IMR-90 (cell line): ENCODE results near the gene ERGIC2. TPM values are rescaled to one million over a fixed set of nuclear protein-coding genes. Genes with fewer than 3 reads are reported as not detected.
A peak's percentile ranks its signal among the peaks of the same experiment; 100 is the strongest.

Source experiments
- ATAC-seq: fragments of 200-7000 bp; cut with Tn5 transposase; 2 replicates; pipeline ENCODE4 v1.9.1; 2020; ENCODE audit warnings: low read depth, mild to moderate bottlenecking, moderate library complexity
- BruUV-seq: library from RNA; stranded (reverse); fragments of 400-500 nt; replicated peaks from 2 replicates; lab custom pipeline; 2021; lab: Mats Ljungman, UMichigan
- CTCF ChIA-PET: fragments of 300-600 bp; formaldehyde crosslinking; extraction: SDS; loops from one replicate; lab custom pipeline; 2021; ENCODE audit warnings: antibody characterized with exemption; lab: Yijun Ruan, JAX
- POLR2A ChIA-PET: fragments of 300-600 bp; sonication (Branson Sonifier 250); formaldehyde crosslinking; loops from one replicate; lab custom pipeline; 2022; ENCODE audit warnings: antibody characterized with exemption; ENCODE audit not compliant: unreplicated experiment; lab: Charles Lee
- DNase-seq: peaks from one replicate; pipeline ENCODE4 v3.0.0; 2013
- H2AFZ ChIP-seq: replicated peaks from 2 replicates; pipeline ENCODE3; 2013; ENCODE audit warnings: low read length, mild to moderate bottlenecking; ENCODE audit not compliant: poor library complexity
- H2AK5ac ChIP-seq: 2 replicates; pipeline ENCODE4 v1.6.1; 2013; ENCODE audit warnings: low read depth, low read length, inconsistent platforms
- H2AK9ac ChIP-seq: replicated peaks from 2 replicates; pipeline ENCODE3; 2013; ENCODE audit warnings: mild to moderate bottlenecking, low read depth, low read length, moderate library complexity; ENCODE audit not compliant: poor library complexity
- H2BK120ac ChIP-seq: 2 replicates; pipeline ENCODE4 v1.6.1; 2013; ENCODE audit warnings: low read depth, low read length, inconsistent platforms
- H2BK15ac ChIP-seq: 3 replicates; pipeline ENCODE4 v1.6.1; 2013; ENCODE audit warnings: low read depth, low read length, inconsistent platforms
- H2BK20ac ChIP-seq: 2 replicates; pipeline ENCODE4 v1.6.1; 2013; ENCODE audit warnings: low read depth, mild to moderate bottlenecking, inconsistent platforms, low read length, moderate library complexity
- H2BK5ac ChIP-seq: 2 replicates; pipeline ENCODE4 v1.6.1; 2013; ENCODE audit warnings: mild to moderate bottlenecking, low read depth, low read length, inconsistent platforms; ENCODE audit not compliant: poor library complexity, severe bottlenecking
- H3K14ac ChIP-seq: replicated peaks from 2 replicates; pipeline ENCODE4 v1.6.1; 2013; ENCODE audit warnings: low read depth, low read length, inconsistent platforms
- H3K18ac ChIP-seq: 2 replicates; pipeline ENCODE4 v1.6.1; 2013; ENCODE audit warnings: low read depth, low read length, control low read depth
- H3K23ac ChIP-seq: 2 replicates; pipeline ENCODE4 v1.6.1; 2013; ENCODE audit warnings: low read depth, low read length, inconsistent platforms
- H3K27ac ChIP-seq: 2 replicates; pipeline ENCODE4 v1.5.1; 2013; ENCODE audit warnings: mild to moderate bottlenecking, control low read depth, low read length; ENCODE audit not compliant: insufficient read depth
- H3K27me3 ChIP-seq: 2 replicates; pipeline ENCODE4 v1.6.1; 2013; ENCODE audit warnings: low read length; ENCODE audit not compliant: control insufficient read depth, insufficient read depth
- H3K36me3 ChIP-seq: 2 replicates; pipeline ENCODE4 v1.6.1; 2013; ENCODE audit warnings: low read length, mixed read lengths; ENCODE audit not compliant: control insufficient read depth, insufficient read depth
- H3K4ac ChIP-seq: 2 replicates; pipeline ENCODE4 v1.6.1; 2013; ENCODE audit warnings: low read depth, low read length, inconsistent platforms
- H3K4me1 ChIP-seq: 2 replicates; pipeline ENCODE4 v1.6.1; 2013; ENCODE audit warnings: low read length, mixed read lengths; ENCODE audit not compliant: control insufficient read depth, insufficient read depth
- H3K4me2 ChIP-seq: 2 replicates; pipeline ENCODE4 v1.6.1; 2013; ENCODE audit warnings: low read depth, mild to moderate bottlenecking, control low read depth, low read length, moderate library complexity
- H3K4me3 ChIP-seq: 2 replicates; pipeline ENCODE4 v1.5.1; 2013; ENCODE audit warnings: low read depth, mild to moderate bottlenecking, control low read depth, low read length, moderate library complexity; ENCODE audit not compliant: insufficient read depth
- H3K56ac ChIP-seq: 2 replicates; pipeline ENCODE4 v1.6.1; 2013; ENCODE audit warnings: low read length, inconsistent platforms; ENCODE audit not compliant: insufficient read depth; ENCODE audit errors: extremely low read depth
- H3K79me1 ChIP-seq, 2 experiments: 2 replicates each; pipeline ENCODE4 v1.6.1; 2013; ENCODE audit warnings: low read length in 2 of 2, inconsistent platforms in 1 of 2, low read depth in 1 of 2
- H3K9ac ChIP-seq: 2 replicates; pipeline ENCODE4 v1.6.1; 2013; ENCODE audit warnings: low read depth, low read length, control low read depth
- H3K9me1 ChIP-seq: 2 replicates; pipeline ENCODE4 v1.6.1; 2013; ENCODE audit warnings: low read length, inconsistent platforms; ENCODE audit not compliant: insufficient read depth
- H3K9me3 ChIP-seq: 2 replicates; pipeline ENCODE4 v1.6.1; 2013; ENCODE audit warnings: low read length; ENCODE audit not compliant: control insufficient read depth, insufficient read depth
- H4K20me1 ChIP-seq: 2 replicates; pipeline ENCODE4 v1.6.1; 2013; ENCODE audit warnings: low read length, inconsistent platforms; ENCODE audit not compliant: insufficient read depth
- H4K5ac ChIP-seq: 2 replicates; pipeline ENCODE4 v1.6.1; 2013; ENCODE audit warnings: mild to moderate bottlenecking, low read depth, low read length, control low read depth
- H4K8ac ChIP-seq, 2 experiments: 2 replicates each; pipeline ENCODE4 v1.6.1; 2013; ENCODE audit warnings: low read depth in 2 of 2, low read length in 2 of 2, control low read depth in 1 of 2, inconsistent platforms in 1 of 2
- H4K91ac ChIP-seq: 2 replicates; pipeline ENCODE4 v1.6.1; 2013; ENCODE audit warnings: low read depth, low read length, inconsistent platforms; ENCODE audit not compliant: insufficient read depth
- BHLHE40 ChIP-seq: fragments of 150-350 bp; IDR thresholded peaks from 2 replicates; pipeline ENCODE4 v1.6.1; 2016; ENCODE audit warnings: mild to moderate bottlenecking, low read depth, low read length
- CTCF ChIP-seq: conservative IDR thresholded peaks from 2 replicates; pipeline ENCODE4 v1.5.1; 2012; ENCODE audit warnings: mild to moderate bottlenecking, low read depth, low read length, improper control_type of control experiment
- FOS ChIP-seq: fragments of 150-350 bp; IDR thresholded peaks from 2 replicates; pipeline ENCODE4 v1.6.1; 2016; ENCODE audit warnings: low read depth, low read length
- MAFK ChIP-seq: IDR thresholded peaks from 2 replicates; pipeline ENCODE4 v1.6.1; 2012; ENCODE audit warnings: low read depth, low read length, improper control_type of control experiment
- MAZ ChIP-seq: IDR thresholded peaks from 2 replicates; pipeline ENCODE4 v1.6.1; 2012; ENCODE audit warnings: low read depth, mild to moderate bottlenecking, low read length, improper control_type of control experiment, moderate library complexity, borderline replicate concordance
- MXI1 ChIP-seq: IDR thresholded peaks from 2 replicates; pipeline ENCODE4 v1.6.1; 2012; ENCODE audit warnings: low read depth, mild to moderate bottlenecking, low read length, moderate library complexity, borderline replicate concordance
- NFE2L2 ChIP-seq: fragments of 150-350 bp; IDR thresholded peaks from 2 replicates; pipeline ENCODE4 v1.6.1; 2016; ENCODE audit warnings: low read depth, mild to moderate bottlenecking, low read length
- RAD21 ChIP-seq: IDR thresholded peaks from 2 replicates; pipeline ENCODE4 v1.6.1; 2012; ENCODE audit warnings: low read length, improper control_type of control experiment
- RCOR1 ChIP-seq: IDR thresholded peaks from 2 replicates; pipeline ENCODE4 v1.6.1; 2012; ENCODE audit warnings: mild to moderate bottlenecking, low read length, improper control_type of control experiment; ENCODE audit not compliant: insufficient replicate concordance
- SMC3 ChIP-seq: fragments of 150-350 bp; IDR thresholded peaks from 2 replicates; pipeline ENCODE4 v1.6.1; 2016; ENCODE audit warnings: low read depth, mild to moderate bottlenecking, antibody characterized with exemption, low read length, moderate library complexity
- WGBS, 2 experiments: methylation state at CpG; one replicate each; pipeline versions ENCODE4 v1.1.5 to v1.1.7; 2013; ENCODE audit warnings: missing lambda C conversion rate in 2 of 2; ENCODE audit not compliant: insufficient read length in 1 of 2; ENCODE audit errors: extremely low coverage in 2 of 2; 5-methylcytosine and 5-hydroxymethylcytosine counted together
- dilution Hi-C: fragments of 300-500 bp; cut with HindIII; formaldehyde crosslinking; loops from one replicate; pipeline ENCODE4 v1.14.3; 2018; ENCODE audit warnings: low sequenced_read_pairs; ENCODE audit not compliant: unreplicated experiment
- in situ Hi-C: fragments of 300-500 bp; cut with MboI; formaldehyde crosslinking; loops from 3 replicates; pipeline ENCODE4 v1.14.3; 2019; ENCODE audit warnings: low sequenced_read_pairs, inconsistent platforms, mixed read lengths
- intact Hi-C: fragments of 100-400 bp; cut with micrococcal nuclease; formaldehyde crosslinking; loops from 2 replicates; pipeline ENCODE4 v1.10.0; 2022
- polyA plus RNA-seq, 3 experiments: library from polyadenylated mRNA; depleted of rRNA; stranded (reverse); fragments of >200 nt; gene quantifications; 2 replicates each; pipeline ENCODE4 v1.2.3, GENCODE V29; 2012; ENCODE audit warnings: low replicate concordance in 1 of 3
- total RNA-seq: library from RNA; depleted of rRNA; stranded (reverse); fragments of >200 nt; gene quantifications from 2 replicates; pipeline ENCODE4 v1.2.3, GENCODE V29; 2012
- TF ChIP-seq, protein P1 (sequence below): fragments of 150-350 bp; IDR thresholded peaks from 2 replicates; pipeline ENCODE4 v1.6.1; 2016; ENCODE audit warnings: low read depth, mild to moderate bottlenecking, low read length, moderate library complexity, borderline replicate concordance
- TF ChIP-seq, protein P2 (sequence below): fragments of 150-350 bp; IDR thresholded peaks from 2 replicates; pipeline ENCODE4 v1.6.1; 2017; ENCODE audit warnings: mild to moderate bottlenecking, antibody characterized with exemption, low read length, low read depth

Gene ERGIC2
- total and polyA plus RNA-seq, 2 of the 4 experiments (the other 2 are of a cell fraction): 41.0 to 45.3 TPM

DNA sequence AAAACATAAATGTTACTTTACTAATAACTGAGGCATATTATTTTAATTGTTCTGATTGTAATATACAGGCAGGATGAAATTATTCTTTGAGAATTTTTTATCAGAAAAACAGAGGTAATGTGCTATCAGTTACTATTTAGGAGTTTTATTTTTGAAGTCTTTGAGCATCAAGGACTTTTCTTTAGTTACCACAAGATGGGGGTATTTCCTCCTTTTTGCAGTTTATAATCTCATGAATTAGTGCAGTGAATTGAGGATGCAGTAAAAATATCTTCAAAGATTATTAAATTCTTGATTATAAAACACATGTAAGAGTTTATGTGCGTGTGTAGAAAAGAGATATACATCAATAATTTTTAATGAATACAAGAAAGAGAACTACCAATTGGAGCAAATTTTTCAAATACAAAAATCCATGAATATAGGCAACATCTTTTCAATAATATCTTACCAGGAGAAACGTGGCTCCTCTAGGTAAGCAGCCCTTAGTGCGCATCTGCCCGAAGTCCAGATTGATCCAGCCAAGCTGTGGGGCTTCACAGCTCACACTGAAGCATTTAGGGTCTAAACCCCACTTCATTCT is 71.6 kb downstream of the ERGIC2 start:
- Histone ChIP-seq H4K20me1 (no peaks in the 10 kb centered on the region), H3K14ac (no peak overlapping the region), H3K56ac (no peak overlapping the region), H3K4me2 (no peak overlapping the region), H3K9ac (no peak overlapping the region), H3K27ac (no peak overlapping the region), H4K91ac (no peak overlapping the region), H3K9me1 (no peaks in the 10 kb centered on the region), H4K8ac (no peak overlapping the region), H3K23ac (no peak overlapping the region), H3K18ac (no peak overlapping the region), H3K27me3 (no peaks in the 10 kb centered on the region), H2AK9ac (no peak overlapping the region), H3K9me3 (no peaks in the 10 kb centered on the region), H2BK5ac (no peak overlapping the region), H3K4me1 (no peaks in the 10 kb centered on the region), H3K36me3 (no peaks in the 10 kb centered on the region), H2BK120ac (no peak overlapping the region), H3K4ac (no peak overlapping the region), H2BK15ac (no peak overlapping the region), H2BK20ac (no peak overlapping the region), H2AK5ac (no peak overlapping the region; the same call in 1 of the 2 replicates), H2AFZ (no peak overlapping the region), H4K5ac (no peak overlapping the region), H3K4me3 (no peak overlapping the region), H3K79me1 (no peaks in the 10 kb centered on the region)
- ChIA-PET CTCF (interaction anchor here (0.5 to 1.5 kb wide), 2 partner anchors 38 to 236 kb away, joined by 3 read pairs; no protein-coding TSS in a partner anchor), POLR2A (no interaction called here)
- no CpG with 5 or more reads among the region's 4 CpGs for WGBS, 2 experiments
- no TSS peak for BruUV-seq
- no peak for TF ChIP-seq MXI1
- peak; percentile 54; the same call in 1 of the 2 replicates for TF ChIP-seq SMC3
- TF ChIP-seq RCOR1: no peak
- TF ChIP-seq MAFK: no peak
- peak; percentile 67 for TF ChIP-seq RAD21
- TF ChIP-seq, protein P1, sequence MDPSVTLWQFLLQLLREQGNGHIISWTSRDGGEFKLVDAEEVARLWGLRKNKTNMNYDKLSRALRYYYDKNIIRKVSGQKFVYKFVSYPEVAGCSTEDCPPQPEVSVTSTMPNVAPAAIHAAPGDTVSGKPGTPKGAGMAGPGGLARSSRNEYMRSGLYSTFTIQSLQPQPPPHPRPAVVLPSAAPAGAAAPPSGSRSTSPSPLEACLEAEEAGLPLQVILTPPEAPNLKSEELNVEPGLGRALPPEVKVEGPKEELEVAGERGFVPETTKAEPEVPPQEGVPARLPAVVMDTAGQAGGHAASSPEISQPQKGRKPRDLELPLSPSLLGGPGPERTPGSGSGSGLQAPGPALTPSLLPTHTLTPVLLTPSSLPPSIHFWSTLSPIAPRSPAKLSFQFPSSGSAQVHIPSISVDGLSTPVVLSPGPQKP: no peak
- no peak for TF ChIP-seq FOS
- peak; percentile 67 for TF ChIP-seq CTCF
- TF ChIP-seq NFE2L2: no peak
- TF ChIP-seq, protein P2, sequence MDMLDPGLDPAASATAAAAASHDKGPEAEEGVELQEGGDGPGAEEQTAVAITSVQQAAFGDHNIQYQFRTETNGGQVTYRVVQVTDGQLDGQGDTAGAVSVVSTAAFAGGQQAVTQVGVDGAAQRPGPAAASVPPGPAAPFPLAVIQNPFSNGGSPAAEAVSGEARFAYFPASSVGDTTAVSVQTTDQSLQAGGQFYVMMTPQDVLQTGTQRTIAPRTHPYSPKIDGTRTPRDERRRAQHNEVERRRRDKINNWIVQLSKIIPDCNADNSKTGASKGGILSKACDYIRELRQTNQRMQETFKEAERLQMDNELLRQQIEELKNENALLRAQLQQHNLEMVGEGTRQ: no peak
- TF ChIP-seq BHLHE40: no peak
- TF ChIP-seq MAZ: no peak
- intact Hi-C loops (loop anchor here (5.0 to 10.0 kb wide), 4 partner anchors 208 to 1535 kb away; no protein-coding TSS in a partner anchor), in situ Hi-C loops (no loop called here), dilution Hi-C loops (no loop called here)
- DNase-seq (peak; percentile 47), ATAC-seq (0 out of 2 replicates have a peak, but pooled peaks have one; percentile 29)
